RWPE1 (cell line): ENCODE data around the gene DERA.
A peak's percentile ranks its signal among the peaks of the same experiment; 100 is the strongest.

Experiments
- CTCF ChIA-PET: fragments of 350-600 bp; sonication (Branson Sonifier 250); formaldehyde crosslinking; extraction: SDS; loops from one replicate; lab custom pipeline; 2021; lab: Yijun Ruan, JAX
- POLR2A ChIA-PET: fragments of 400-600 bp; formaldehyde crosslinking; extraction: SDS; loops from one replicate; lab custom pipeline; 2020; ENCODE audit warnings: antibody characterized with exemption; ENCODE audit not compliant: low non-redundant PET; lab: Yijun Ruan, JAX
- DNase-seq: peaks from one replicate; pipeline ENCODE4 v3.0.0; 2012; ENCODE audit warnings: low spot score
- H3K27ac ChIP-seq: fragments of 450-650 bp; 2 replicates; pipeline ENCODE4 v1.5.1; 2017
- CTCF ChIP-seq: fragments of 450-650 bp; conservative IDR thresholded peaks from 2 replicates; pipeline ENCODE4 v1.5.1; 2017; ENCODE audit warnings: low read depth, mild to moderate bottlenecking

The DERA gene

GRCh38 chr12:16070113-16070512 lies 159.0 kb downstream of the DERA start:
- ChIA-PET POLR2A (no interaction called here), CTCF (no interaction called here)
- no peak overlapping the region for H3K27ac ChIP-seq
- no peak for DNase-seq
- TF ChIP-seq CTCF, result no peak

- ChIA-PET POLR2A (no interaction called here), CTCF (interaction anchor here (0.6 kb wide), 1 partner anchor 210 kb away, joined by 3 read pairs; no protein-coding TSS in a partner anchor)
- no peak overlapping the region for H3K27ac ChIP-seq
- TF ChIP-seq CTCF, result no peak
- DNase-seq, result no peak
These were observed 161.5 kb downstream of the DERA start for GRCh38 chr12:16072678-16073077.

GRCh38 chr12:16074894-16075293 lies 163.8 kb downstream of the DERA start:
- CTCF ChIA-PET, result no interaction called here
- no peak for TF ChIP-seq CTCF
- POLR2A ChIA-PET, result no interaction called here
- H3K27ac ChIP-seq, result no peak overlapping the region
- DNase-seq, result no peak

- DNase-seq, result no peak
- CTCF ChIA-PET, result interaction anchor here (0.6 kb wide), 1 partner anchor 977 kb away, joined by 3 read pairs; no protein-coding TSS in a partner anchor
- POLR2A ChIA-PET, result no interaction called here
- no peak overlapping the region for H3K27ac ChIP-seq
- no peak for TF ChIP-seq CTCF
These were observed 164.8 kb downstream of the DERA start for GRCh38 chr12:16075887-16076286.

GRCh38 chr12:16076557-16076956 lies 165.4 kb downstream of the DERA start:
- POLR2A ChIA-PET, result no interaction called here

GRCh38 chr12:16076970-16077522 lies 165.9 kb downstream of the DERA start:
- DNase-seq, result no peak
- no peak for TF ChIP-seq CTCF
- ChIA-PET CTCF (interaction anchor here (0.5 to 0.6 kb wide), 2 partner anchors 100 to 867 kb away, joined by 3 to 4 read pairs; no protein-coding TSS in a partner anchor), POLR2A (no interaction called here)
- H3K27ac ChIP-seq, result no peak overlapping the region

More at GRCh38 chr12:16076557-16076956, 165.4 kb downstream of the DERA start:
- TF ChIP-seq CTCF, result no peak
- no peak overlapping the region for H3K27ac ChIP-seq
- CTCF ChIA-PET, result interaction anchor here (0.5 kb wide), 1 partner anchor 99 kb away, joined by 4 read pairs; no protein-coding TSS in a partner anchor
- peak; percentile 12 for DNase-seq
